GM06990 (cell line): ENCODE data around the gene SEMA6A.

ENCODE experiments used
- DNase-seq: peaks from one replicate; pipeline ENCODE4 v3.0.0-alpha.2; 2011; ENCODE audit not compliant: insufficient read length; ENCODE audit errors: extremely low read depth
- H3K27me3 ChIP-seq: replicated peaks from 2 replicates; pipeline ENCODE4 v1.6.0; 2011; ENCODE audit warnings: low read length; ENCODE audit not compliant: control insufficient read depth, insufficient read depth
- H3K36me3 ChIP-seq: 2 replicates; pipeline ENCODE4 v1.5.1; 2011; ENCODE audit warnings: low read length; ENCODE audit not compliant: control insufficient read depth, insufficient read depth
- H3K4me3 ChIP-seq: replicated peaks from 2 replicates; pipeline ENCODE4 v1.5.1; 2011; ENCODE audit warnings: low read depth, mild to moderate bottlenecking, control low read depth, low read length
- CTCF ChIP-seq: IDR thresholded peaks from 2 replicates; pipeline ENCODE4 v1.5.1; 2011; ENCODE audit warnings: low read length, control low read depth, mild to moderate bottlenecking, inconsistent platforms; ENCODE audit not compliant: insufficient read depth, poor library complexity, severe bottlenecking

The SEMA6A gene

GRCh38 chr5:116557669-116558271 lies 16.9 kb downstream of the SEMA6A start:
- peak; percentile 55 for TF ChIP-seq CTCF
- Histone ChIP-seq H3K27me3 (no peaks in the 10 kb centered on the region; the same call in 1 of the 2 replicates), H3K4me3 (no peak overlapping the region), H3K36me3 (no peaks in the 10 kb centered on the region)
- no peak for DNase-seq

DNA sequence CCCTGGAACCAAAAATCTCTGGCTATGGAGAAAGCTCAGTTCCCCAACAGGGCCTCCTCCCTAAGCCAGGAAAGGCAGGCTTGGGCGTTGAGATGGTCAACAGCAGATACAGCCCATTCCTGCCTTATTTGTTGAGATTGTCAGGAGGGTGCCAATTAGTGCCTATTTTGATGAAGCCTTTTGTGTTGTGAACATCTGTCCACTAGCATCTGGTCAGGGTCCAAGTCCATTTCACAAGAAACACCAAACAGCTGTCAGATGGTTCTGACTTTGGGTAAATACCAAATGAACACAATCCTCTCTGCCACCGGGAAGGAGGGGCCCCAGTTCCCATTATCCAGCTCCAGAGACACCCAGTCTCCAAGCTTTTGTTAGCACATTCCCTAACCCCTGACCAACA lies 19.9 kb downstream of the SEMA6A start:
- no peak for TF ChIP-seq CTCF
- DNase-seq, result no peak
- Histone ChIP-seq H3K4me3 (no peak overlapping the region), H3K36me3 (no peaks in the 10 kb centered on the region), H3K27me3 (no peaks in the 10 kb centered on the region; the same call in 1 of the 2 replicates)

DNA sequence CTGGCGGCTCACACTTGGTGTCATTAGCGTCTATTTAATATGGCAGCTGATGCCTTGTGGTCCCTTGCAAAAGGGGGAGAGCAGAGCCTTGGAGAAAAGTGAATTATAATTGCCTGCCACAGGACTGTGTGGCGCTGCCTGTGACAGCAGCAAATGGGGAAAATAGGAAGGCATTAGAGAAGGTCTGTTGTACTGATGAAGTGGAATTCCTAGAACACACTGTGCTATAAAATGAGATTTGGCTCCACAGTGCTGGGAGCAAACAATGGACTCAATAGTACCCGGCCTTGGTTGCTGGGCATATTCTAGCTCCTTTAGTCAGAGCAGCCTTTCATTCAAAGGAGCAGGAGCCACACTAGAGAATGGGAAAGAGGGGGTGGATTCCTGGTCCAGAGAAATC lies 21.3 kb downstream of the SEMA6A start:
- H3K27me3 ChIP-seq, result no peaks in the 10 kb centered on the region; the same call in 1 of the 2 replicates
- no peaks in the 10 kb centered on the region for H3K36me3 ChIP-seq
- no peak for DNase-seq
- no peak for TF ChIP-seq CTCF
- no peak overlapping the region for H3K4me3 ChIP-seq

- TF ChIP-seq CTCF, result no peak
- H3K27me3 ChIP-seq, result no peaks in the 10 kb centered on the region; the same call in 1 of the 2 replicates
- no peak for DNase-seq
- no peak overlapping the region for H3K4me3 ChIP-seq
- H3K36me3 ChIP-seq, result no peaks in the 10 kb centered on the region
Observed at GRCh38 chr5:116550082-116550481, 24.5 kb downstream of the SEMA6A start.

- DNase-seq, result no peak
- Histone ChIP-seq H3K4me3 (no peak overlapping the region), H3K27me3 (no peaks in the 10 kb centered on the region), H3K36me3 (no peaks in the 10 kb centered on the region)
- no peak for TF ChIP-seq CTCF
Observed at GRCh38 chr5:116546743-116547124, 27.9 kb downstream of the SEMA6A start.
